ENCODE results near the gene TYMP. TPM values are rescaled to one million over a fixed set of nuclear protein-coding genes. Genes with fewer than 3 reads are reported as not detected.
A peak's percentile ranks its signal among the peaks of the same experiment; 100 is the strongest.

TYMP gene
- total RNA-seq, 1 donor from 2014 or later, result 3.3 TPM

- H3K27ac ChIP-seq (ENCODE audit: low read depth, low read length), result no peak overlapping the region
- DNase-seq (ENCODE audit: low read depth) (no peak), FAIRE-seq (no peak)
- Mint-ChIP-seq H3K27ac (ENCODE audit: unreplicated experiment) (no peak overlapping the region), H3K4me1 (ENCODE audit: low read depth, unreplicated experiment) (peaks cover 6% of the 10 kb centered on the region), H3K27me3 (ENCODE audit: low read depth, unreplicated experiment) (peaks cover 26% of the 10 kb centered on the region), H3K4me3 (ENCODE audit: unreplicated experiment) (peak overlapping the region; percentile 80), H3K9me3 (ENCODE audit: unreplicated experiment) (peaks cover 3% of the 10 kb centered on the region), H3K36me3 (ENCODE audit: low read depth, unreplicated experiment) (peaks cover 8% of the 10 kb centered on the region)
- H3K27me3 ChIP-seq (ENCODE audit: insufficient read depth, low read length), result peaks cover 17% of the 10 kb centered on the region
- TF ChIP-seq CTCF (IDR thresholded peaks at IDR 0.05; ENCODE audit: insufficient read depth, low read depth, low read length) (no peak), EZH2 (IDR thresholded peaks at IDR 0.05; ENCODE audit: insufficient read depth, low read length) (no peak)
- H3K4me1 ChIP-seq (ENCODE audit: insufficient read depth, low read length), result peaks cover 7% of the 10 kb centered on the region
- H3K4me3 ChIP-seq (ENCODE audit: insufficient read depth, low read depth, low read length), result no peak overlapping the region
- peak overlapping the region; percentile 14 for H3K9ac ChIP-seq (ENCODE audit: low read length)
- H3K4me2 ChIP-seq (ENCODE audit: low read length), result peak overlapping the region; percentile 57
- no peaks in the 10 kb centered on the region for H3K79me2 ChIP-seq (ENCODE audit: insufficient read depth, low read length)
- no peaks in the 10 kb centered on the region for H3K36me3 ChIP-seq (ENCODE audit: insufficient read depth, low read length)
- H3K9me3 ChIP-seq (ENCODE audit: insufficient read depth, low read depth, low read length), result no peaks in the 10 kb centered on the region
- no peak overlapping the region for H2AFZ ChIP-seq (ENCODE audit: low read depth, low read length)
- no peaks in the 10 kb centered on the region for H4K20me1 ChIP-seq (ENCODE audit: insufficient read depth, low read length)
Observed at GRCh38 chr22:50482107-50483074, 47.4 kb downstream of the TYMP start.

- Histone ChIP-seq H4K20me1 (ENCODE audit: insufficient read depth, low read length) (no peaks in the 10 kb centered on the region), H3K4me1 (ENCODE audit: insufficient read depth, low read length) (peaks cover 2% of the 10 kb centered on the region), H3K9ac (ENCODE audit: low read length) (peak within 1 kb of the TSS; percentile 14), H3K4me3 (ENCODE audit: insufficient read depth, low read depth, low read length) (no peak within 1 kb of the TSS), H3K27ac (ENCODE audit: low read depth, low read length) (no peak within 1 kb of the TSS), H3K4me2 (ENCODE audit: low read length) (peak within 1 kb of the TSS; percentile 57), H2AFZ (ENCODE audit: low read depth, low read length) (peak within 1 kb of the TSS; percentile 52), H3K79me2 (ENCODE audit: insufficient read depth, low read length) (no peaks in the 10 kb centered on the region), H3K36me3 (ENCODE audit: insufficient read depth, low read length) (no peaks in the 10 kb centered on the region), H3K9me3 (ENCODE audit: insufficient read depth, low read depth, low read length) (no peaks in the 10 kb centered on the region), H3K27me3 (ENCODE audit: insufficient read depth, low read length) (peaks cover 17% of the 10 kb centered on the region)
- FAIRE-seq (no peak), DNase-seq (ENCODE audit: low read depth) (no peak)
- peaks cover 3% of the 10 kb centered on the region for H3K9me3 Mint-ChIP-seq (ENCODE audit: unreplicated experiment)
- H3K4me3 Mint-ChIP-seq (ENCODE audit: unreplicated experiment), result peak within 1 kb of the TSS; percentile 81
- H3K27me3 Mint-ChIP-seq (ENCODE audit: low read depth, unreplicated experiment), result peaks cover 31% of the 10 kb centered on the region
- H3K36me3 Mint-ChIP-seq (ENCODE audit: low read depth, unreplicated experiment), result peaks cover 8% of the 10 kb centered on the region
- peak; percentile 58 for TF ChIP-seq EZH2 (IDR thresholded peaks at IDR 0.05; ENCODE audit: insufficient read depth, low read length)
- no peak for TF ChIP-seq CTCF (IDR thresholded peaks at IDR 0.05; ENCODE audit: insufficient read depth, low read depth, low read length)
- H3K4me1 Mint-ChIP-seq (ENCODE audit: low read depth, unreplicated experiment), result peaks cover 6% of the 10 kb centered on the region
- H3K27ac Mint-ChIP-seq (ENCODE audit: unreplicated experiment), result peak within 1 kb of the TSS; percentile 26
Observed at GRCh38 chr22:50481440-50482106, 48.2 kb downstream of the TYMP start, which contains the start of gene ADM2. TSS of gene ADM2 (plus strand) at chr22:50481543. CDS start at chr22:50481848, 305 bp downstream.
